SK-N-SH treated with all-trans-retinoic acid at 6 μM for 48 hours (cell line): ENCODE results near the gene PTN.

Experiments
- ATAC-seq: fragments of 200-7000 bp; cut with Tn5 transposase; 3 replicates; pipeline ENCODE4 v1.9.1; 2020; ENCODE audit warnings: mild to moderate bottlenecking, moderate library complexity
- ARNTL ChIP-seq: fragments of 450-650 bp; formaldehyde crosslinking; IDR thresholded peaks from 2 replicates; pipeline ENCODE4 v1.5.0; 2020; ENCODE audit warnings: low read depth, mild to moderate bottlenecking, moderate library complexity, borderline replicate concordance
- CSDC2 ChIP-seq: fragments of 250-450 bp; sonication (Bioruptor Pico); IDR thresholded peaks from 2 replicates; pipeline ENCODE4 v1.5.0; 2020; ENCODE audit warnings: mild to moderate bottlenecking, moderate library complexity
- ESRRG ChIP-seq: fragments of 250-450 bp; sonication (Bioruptor Pico); IDR thresholded peaks from 2 replicates; pipeline ENCODE4 v1.6.1; 2021; ENCODE audit warnings: mild to moderate bottlenecking
- GLIS3 ChIP-seq: fragments of 250-450 bp; sonication (Bioruptor Pico); IDR thresholded peaks from 2 replicates; pipeline ENCODE4 v1.5.0; 2020; ENCODE audit warnings: mild to moderate bottlenecking, moderate library complexity
- ISL1 ChIP-seq: fragments of 250-450 bp; sonication (Bioruptor Pico); IDR thresholded peaks from 2 replicates; pipeline ENCODE4 v2.1.2; 2022; ENCODE audit warnings: mild to moderate bottlenecking, moderate library complexity
- OSR1 ChIP-seq: fragments of 250-450 bp; sonication (Bioruptor Pico); IDR thresholded peaks from 2 replicates; pipeline ENCODE4 v1.8.0; 2022; ENCODE audit warnings: moderate library complexity, mild to moderate bottlenecking, inconsistent platforms
- PPARA ChIP-seq: fragments of 250-450 bp; sonication (Bioruptor Pico); IDR thresholded peaks from 2 replicates; pipeline ENCODE4 v1.5.0; 2020; ENCODE audit warnings: mild to moderate bottlenecking, borderline replicate concordance
- RARB ChIP-seq: fragments of 250-450 bp; sonication (Bioruptor Pico); IDR thresholded peaks from 2 replicates; pipeline ENCODE4 v1.8.0; 2021; ENCODE audit warnings: mild to moderate bottlenecking, moderate library complexity
- TCF4 ChIP-seq: fragments of 250-450 bp; sonication (Bioruptor Pico); IDR thresholded peaks from 2 replicates; pipeline ENCODE4 v1.8.0; 2021; ENCODE audit warnings: mild to moderate bottlenecking, moderate library complexity, borderline replicate concordance
- TOX ChIP-seq: fragments of 250-450 bp; sonication (Bioruptor Pico); IDR thresholded peaks from 2 replicates; pipeline ENCODE4 v1.8.0; 2021; ENCODE audit warnings: mild to moderate bottlenecking, moderate library complexity, borderline replicate concordance
- ZC3H10 ChIP-seq: fragments of 250-450 bp; sonication (Bioruptor Pico); IDR thresholded peaks from 2 replicates; pipeline ENCODE4 v1.5.1; 2021; ENCODE audit warnings: mild to moderate bottlenecking, moderate library complexity
- ZFP3 ChIP-seq: fragments of 250-450 bp; sonication (Bioruptor Pico); IDR thresholded peaks from 2 replicates; pipeline ENCODE4 v1.5.0; 2020; ENCODE audit warnings: mild to moderate bottlenecking, moderate library complexity
- ZFP30 ChIP-seq: fragments of 450-650 bp; formaldehyde crosslinking; IDR thresholded peaks from 2 replicates; pipeline ENCODE4 v1.5.0; 2022; ENCODE audit warnings: mild to moderate bottlenecking, moderate library complexity
- ZNF565 ChIP-seq: fragments of 450-650 bp; formaldehyde crosslinking; conservative IDR thresholded peaks from 2 replicates; pipeline ENCODE4 v1.5.0; 2020; ENCODE audit warnings: low read depth, mild to moderate bottlenecking, moderate library complexity
- ZNF70 ChIP-seq: fragments of 450-650 bp; formaldehyde crosslinking; IDR thresholded peaks from 2 replicates; pipeline ENCODE4 v1.5.0; 2020; ENCODE audit warnings: mild to moderate bottlenecking, moderate library complexity
- ZNF8 ChIP-seq: fragments of 450-650 bp; formaldehyde crosslinking; IDR thresholded peaks from 2 replicates; pipeline ENCODE4 v1.5.0; 2020; ENCODE audit warnings: mild to moderate bottlenecking, moderate library complexity
- TF ChIP-seq, protein P1 (sequence below): fragments of 250-450 bp; sonication (Bioruptor Pico); IDR thresholded peaks from 2 replicates; pipeline ENCODE4 v1.5.1; 2021; ENCODE audit warnings: mild to moderate bottlenecking, moderate library complexity
- TF ChIP-seq, protein P2 (sequence below): fragments of 250-450 bp; sonication (Bioruptor Pico); IDR thresholded peaks from 2 replicates; pipeline ENCODE4 v1.5.0; 2020; ENCODE audit warnings: mild to moderate bottlenecking, moderate library complexity
- TF ChIP-seq, protein P3 (sequence below): fragments of 250-450 bp; sonication (Bioruptor Pico); IDR thresholded peaks from 2 replicates; pipeline ENCODE4 v1.8.0; 2021; ENCODE audit warnings: low read depth, mild to moderate bottlenecking, moderate library complexity, borderline replicate concordance
- TF ChIP-seq, protein P4 (sequence below): fragments of 250-450 bp; sonication (Bioruptor Pico); IDR thresholded peaks from 2 replicates; pipeline ENCODE4 v1.8.0; 2020; ENCODE audit warnings: mild to moderate bottlenecking, moderate library complexity, borderline replicate concordance

PTN gene

DNA sequence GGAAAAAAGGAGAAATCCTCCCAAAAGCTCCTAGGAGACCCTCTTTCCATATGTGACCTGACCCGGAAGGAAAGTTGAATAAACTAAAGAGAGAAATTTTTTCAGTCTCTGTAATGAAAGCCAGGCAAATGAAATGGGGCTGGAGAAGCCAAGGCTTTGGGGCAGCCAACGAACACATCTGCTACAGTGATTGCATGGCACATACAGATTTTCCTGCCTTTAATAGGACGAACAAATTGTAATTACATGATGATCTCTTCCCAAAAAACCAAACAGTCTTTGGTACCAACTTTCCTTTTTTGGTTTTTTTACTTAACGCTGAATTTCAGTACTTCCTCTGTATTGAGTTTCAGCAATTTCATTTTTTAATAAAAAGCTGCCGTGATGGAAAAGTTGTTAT, 23.5 kb upstream of the PTN start (continued):
- TF ChIP-seq, protein P1, sequence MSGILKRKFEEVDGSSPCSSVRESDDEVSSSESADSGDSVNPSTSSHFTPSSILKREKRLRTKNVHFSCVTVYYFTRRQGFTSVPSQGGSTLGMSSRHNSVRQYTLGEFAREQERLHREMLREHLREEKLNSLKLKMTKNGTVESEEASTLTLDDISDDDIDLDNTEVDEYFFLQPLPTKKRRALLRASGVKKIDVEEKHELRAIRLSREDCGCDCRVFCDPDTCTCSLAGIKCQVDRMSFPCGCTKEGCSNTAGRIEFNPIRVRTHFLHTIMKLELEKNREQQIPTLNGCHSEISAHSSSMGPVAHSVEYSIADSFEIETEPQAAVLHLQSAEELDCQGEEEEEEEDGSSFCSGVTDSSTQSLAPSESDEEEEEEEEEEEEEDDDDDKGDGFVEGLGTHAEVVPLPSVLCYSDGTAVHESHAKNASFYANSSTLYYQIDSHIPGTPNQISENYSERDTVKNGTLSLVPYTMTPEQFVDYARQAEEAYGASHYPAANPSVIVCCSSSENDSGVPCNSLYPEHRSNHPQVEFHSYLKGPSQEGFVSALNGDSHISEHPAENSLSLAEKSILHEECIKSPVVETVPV (CRISPR knock-in tag) = no peak
- no peak for TF ChIP-seq ESRRG (CRISPR knock-in tag)
- TF ChIP-seq OSR1 = no peak
- no peak for TF ChIP-seq TCF4 (CRISPR knock-in tag)
- TF ChIP-seq RARB = no peak
- no peak for TF ChIP-seq ZFP3 (CRISPR knock-in tag)
- no peak for TF ChIP-seq ZNF8 (CRISPR knock-in tag)
- TF ChIP-seq ZFP30 = no peak
- no peak for TF ChIP-seq CSDC2 (CRISPR knock-in tag)

DNA sequence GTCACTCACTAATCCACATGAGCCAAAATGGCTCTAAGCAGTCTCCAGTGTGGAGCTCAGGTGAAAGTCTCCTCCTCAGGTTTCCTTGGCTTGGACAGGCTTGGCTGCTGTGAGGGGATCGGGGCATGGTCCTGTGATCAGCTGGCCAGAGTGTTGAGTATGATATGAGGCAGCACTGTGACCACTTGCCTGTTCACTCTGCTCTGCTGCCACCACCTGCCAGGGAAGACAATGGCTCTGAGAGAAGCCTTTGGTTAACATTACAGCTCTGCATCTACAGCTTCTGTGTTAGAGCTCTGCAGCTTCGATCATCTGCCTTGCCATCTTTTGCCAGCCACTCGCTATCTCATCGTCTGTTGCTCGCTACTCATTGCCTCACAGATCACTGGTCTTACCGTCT, 20.1 kb upstream of the PTN start:
- no peak for ATAC-seq

DNA sequence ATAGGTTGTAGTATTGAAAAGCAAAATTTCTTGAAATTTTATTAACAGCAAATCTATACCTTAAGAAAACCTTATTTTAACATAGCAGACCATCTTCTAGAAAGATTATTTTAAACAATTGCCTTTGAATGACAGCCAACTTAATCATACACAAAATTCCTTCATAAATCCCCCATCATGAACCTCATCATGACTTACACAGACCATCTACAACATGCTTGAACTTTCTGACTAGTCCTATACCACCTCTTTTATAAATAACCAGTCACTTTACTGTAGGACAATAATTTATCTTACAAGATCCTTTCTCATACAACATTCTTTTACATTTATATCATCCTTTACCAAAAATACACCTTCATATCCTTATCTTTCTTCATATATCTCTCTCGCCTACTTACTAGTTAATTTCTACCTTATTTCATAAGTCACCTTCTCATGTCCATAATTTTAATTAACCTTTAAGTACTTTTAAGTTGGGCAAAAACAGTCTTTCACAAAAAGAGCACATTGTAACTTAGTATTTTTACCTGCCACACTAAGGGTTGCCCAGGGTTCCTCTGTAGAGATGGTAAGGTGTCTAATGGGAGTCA, 16.6 kb upstream of the PTN start:
- no peak for ATAC-seq
- TF ChIP-seq ZNF565 = no peak
- TF ChIP-seq, protein P2, sequence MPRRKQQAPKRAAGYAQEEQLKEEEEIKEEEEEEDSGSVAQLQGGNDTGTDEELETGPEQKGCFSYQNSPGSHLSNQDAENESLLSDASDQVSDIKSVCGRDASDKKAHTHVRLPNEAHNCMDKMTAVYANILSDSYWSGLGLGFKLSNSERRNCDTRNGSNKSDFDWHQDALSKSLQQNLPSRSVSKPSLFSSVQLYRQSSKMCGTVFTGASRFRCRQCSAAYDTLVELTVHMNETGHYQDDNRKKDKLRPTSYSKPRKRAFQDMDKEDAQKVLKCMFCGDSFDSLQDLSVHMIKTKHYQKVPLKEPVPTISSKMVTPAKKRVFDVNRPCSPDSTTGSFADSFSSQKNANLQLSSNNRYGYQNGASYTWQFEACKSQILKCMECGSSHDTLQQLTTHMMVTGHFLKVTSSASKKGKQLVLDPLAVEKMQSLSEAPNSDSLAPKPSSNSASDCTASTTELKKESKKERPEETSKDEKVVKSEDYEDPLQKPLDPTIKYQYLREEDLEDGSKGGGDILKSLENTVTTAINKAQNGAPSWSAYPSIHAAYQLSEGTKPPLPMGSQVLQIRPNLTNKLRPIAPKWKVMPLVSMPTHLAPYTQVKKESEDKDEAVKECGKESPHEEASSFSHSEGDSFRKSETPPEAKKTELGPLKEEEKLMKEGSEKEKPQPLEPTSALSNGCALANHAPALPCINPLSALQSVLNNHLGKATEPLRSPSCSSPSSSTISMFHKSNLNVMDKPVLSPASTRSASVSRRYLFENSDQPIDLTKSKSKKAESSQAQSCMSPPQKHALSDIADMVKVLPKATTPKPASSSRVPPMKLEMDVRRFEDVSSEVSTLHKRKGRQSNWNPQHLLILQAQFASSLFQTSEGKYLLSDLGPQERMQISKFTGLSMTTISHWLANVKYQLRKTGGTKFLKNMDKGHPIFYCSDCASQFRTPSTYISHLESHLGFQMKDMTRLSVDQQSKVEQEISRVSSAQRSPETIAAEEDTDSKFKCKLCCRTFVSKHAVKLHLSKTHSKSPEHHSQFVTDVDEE = no peak
- TF ChIP-seq ZNF70 = no peak
- TF ChIP-seq ZFP3 (CRISPR knock-in tag) = no peak
- no peak for TF ChIP-seq RARB
- no peak for TF ChIP-seq ESRRG (CRISPR knock-in tag)
- no peak for TF ChIP-seq PPARA
- TF ChIP-seq ARNTL (CRISPR knock-in tag) = no peak
- no peak for TF ChIP-seq ZC3H10
- TF ChIP-seq, protein P1 (CRISPR knock-in tag) = no peak
- no peak for TF ChIP-seq TCF4 (CRISPR knock-in tag)
- TF ChIP-seq TOX (CRISPR knock-in tag) = no peak
- TF ChIP-seq, protein P3, sequence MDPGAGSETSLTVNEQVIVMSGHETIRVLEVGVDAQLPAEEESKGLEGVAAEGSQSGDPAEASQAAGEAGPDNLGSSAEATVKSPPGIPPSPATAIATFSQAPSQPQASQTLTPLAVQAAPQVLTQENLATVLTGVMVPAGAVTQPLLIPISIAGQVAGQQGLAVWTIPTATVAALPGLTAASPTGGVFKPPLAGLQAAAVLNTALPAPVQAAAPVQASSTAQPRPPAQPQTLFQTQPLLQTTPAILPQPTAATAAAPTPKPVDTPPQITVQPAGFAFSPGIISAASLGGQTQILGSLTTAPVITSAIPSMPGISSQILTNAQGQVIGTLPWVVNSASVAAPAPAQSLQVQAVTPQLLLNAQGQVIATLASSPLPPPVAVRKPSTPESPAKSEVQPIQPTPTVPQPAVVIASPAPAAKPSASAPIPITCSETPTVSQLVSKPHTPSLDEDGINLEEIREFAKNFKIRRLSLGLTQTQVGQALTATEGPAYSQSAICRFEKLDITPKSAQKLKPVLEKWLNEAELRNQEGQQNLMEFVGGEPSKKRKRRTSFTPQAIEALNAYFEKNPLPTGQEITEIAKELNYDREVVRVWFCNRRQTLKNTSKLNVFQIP (CRISPR knock-in tag) = no peak

More for the DNA sequence above, 20.1 kb upstream of the PTN start:
- TF ChIP-seq GLIS3 (no peak), TCF4 (CRISPR knock-in tag) (no peak), ZC3H10 (no peak), TOX (CRISPR knock-in tag) (no peak), ZNF8 (CRISPR knock-in tag) (no peak), CSDC2 (CRISPR knock-in tag) (no peak), ISL1 (CRISPR knock-in tag) (no peak), OSR1 (no peak)
- TF ChIP-seq, protein P4, sequence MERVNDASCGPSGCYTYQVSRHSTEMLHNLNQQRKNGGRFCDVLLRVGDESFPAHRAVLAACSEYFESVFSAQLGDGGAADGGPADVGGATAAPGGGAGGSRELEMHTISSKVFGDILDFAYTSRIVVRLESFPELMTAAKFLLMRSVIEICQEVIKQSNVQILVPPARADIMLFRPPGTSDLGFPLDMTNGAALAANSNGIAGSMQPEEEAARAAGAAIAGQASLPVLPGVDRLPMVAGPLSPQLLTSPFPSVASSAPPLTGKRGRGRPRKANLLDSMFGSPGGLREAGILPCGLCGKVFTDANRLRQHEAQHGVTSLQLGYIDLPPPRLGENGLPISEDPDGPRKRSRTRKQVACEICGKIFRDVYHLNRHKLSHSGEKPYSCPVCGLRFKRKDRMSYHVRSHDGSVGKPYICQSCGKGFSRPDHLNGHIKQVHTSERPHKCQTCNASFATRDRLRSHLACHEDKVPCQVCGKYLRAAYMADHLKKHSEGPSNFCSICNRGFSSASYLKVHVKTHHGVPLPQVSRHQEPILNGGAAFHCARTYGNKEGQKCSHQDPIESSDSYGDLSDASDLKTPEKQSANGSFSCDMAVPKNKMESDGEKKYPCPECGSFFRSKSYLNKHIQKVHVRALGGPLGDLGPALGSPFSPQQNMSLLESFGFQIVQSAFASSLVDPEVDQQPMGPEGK (CRISPR knock-in tag) = no peak
- TF ChIP-seq, protein P3 (CRISPR knock-in tag) = no peak
